NCI-H526 treated with DMSO at 0.1 percent for 48 hours (cell line): ENCODE data around the gene VAMP1.

ENCODE experiments used
- DNase-seq: peaks from one replicate; lab custom pipeline; 2025; lab: John Stamatoyannopoulos, UW

Gene VAMP1

GRCh38 chr12:6425590-6426531 is 44.6 kb downstream of the VAMP1 start:
- no peak for DNase-seq

- DNase-seq = no peak
Observed at GRCh38 chr12:6424866-6425265, 45.6 kb downstream of the VAMP1 start.

- no peak for DNase-seq
Observed at GRCh38 chr12:6424008-6424347, 46.5 kb downstream of the VAMP1 start.

- DNase-seq = peak; percentile 71
Observed at GRCh38 chr12:6423267-6424007, 47.0 kb downstream of the VAMP1 start.

GRCh38 chr12:6420364-6420763 is 50.1 kb downstream of the VAMP1 start:
- DNase-seq = no peak

- no peak for DNase-seq
Observed at GRCh38 chr12:6418796-6419195, 51.7 kb downstream of the VAMP1 start.

GRCh38 chr12:6416596-6416995 is 53.9 kb downstream of the VAMP1 start:
- no peak for DNase-seq
